ENCODE measurements around the gene CCNJL. TPM values are rescaled to one million over a fixed set of nuclear protein-coding genes. Genes with fewer than 3 reads are reported as not detected.

CCNJL gene
- total RNA-seq, 1 donor from 2014 or later, result 15.7 TPM

GRCh38 chr5:160210606-160211005 is 101.8 kb downstream of the CCNJL start:
- TF ChIP-seq CTCF (IDR thresholded peaks at IDR 0.05; ENCODE audit: insufficient read depth, low read depth, low read length) (no peak), EZH2 (IDR thresholded peaks at IDR 0.05; ENCODE audit: insufficient read depth, low read length) (no peak)
- Histone ChIP-seq H3K79me2 (ENCODE audit: insufficient read depth, low read length) (no peaks in the 10 kb centered on the region), H3K36me3 (ENCODE audit: insufficient read depth, low read length) (no peaks in the 10 kb centered on the region), H4K20me1 (ENCODE audit: insufficient read depth, low read length) (no peaks in the 10 kb centered on the region), H3K9ac (ENCODE audit: low read length) (no peak overlapping the region), H3K4me2 (ENCODE audit: low read length) (no peak overlapping the region), H3K4me1 (ENCODE audit: insufficient read depth, low read length) (no peaks in the 10 kb centered on the region), H2AFZ (ENCODE audit: low read depth, low read length) (no peak overlapping the region), H3K4me3 (ENCODE audit: insufficient read depth, low read depth, low read length) (no peak overlapping the region), H3K27me3 (ENCODE audit: insufficient read depth, low read length) (no peaks in the 10 kb centered on the region), H3K27ac (ENCODE audit: low read depth, low read length) (no peak overlapping the region), H3K9me3 (ENCODE audit: insufficient read depth, low read depth, low read length) (no peaks in the 10 kb centered on the region)
- H3K27me3 Mint-ChIP-seq (ENCODE audit: low read depth, unreplicated experiment), result peaks cover 20% of the 10 kb centered on the region
- no peaks in the 10 kb centered on the region for H3K4me1 Mint-ChIP-seq (ENCODE audit: low read depth, unreplicated experiment)
- H3K4me3 Mint-ChIP-seq (ENCODE audit: unreplicated experiment), result no peak overlapping the region
- H3K9me3 Mint-ChIP-seq (ENCODE audit: unreplicated experiment), result no peaks in the 10 kb centered on the region
- DNase-seq (ENCODE audit: low read depth), result no peak
- FAIRE-seq, result no peak
- no peaks in the 10 kb centered on the region for H3K36me3 Mint-ChIP-seq (ENCODE audit: low read depth, unreplicated experiment)
- no peak overlapping the region for H3K27ac Mint-ChIP-seq (ENCODE audit: unreplicated experiment)

DNA sequence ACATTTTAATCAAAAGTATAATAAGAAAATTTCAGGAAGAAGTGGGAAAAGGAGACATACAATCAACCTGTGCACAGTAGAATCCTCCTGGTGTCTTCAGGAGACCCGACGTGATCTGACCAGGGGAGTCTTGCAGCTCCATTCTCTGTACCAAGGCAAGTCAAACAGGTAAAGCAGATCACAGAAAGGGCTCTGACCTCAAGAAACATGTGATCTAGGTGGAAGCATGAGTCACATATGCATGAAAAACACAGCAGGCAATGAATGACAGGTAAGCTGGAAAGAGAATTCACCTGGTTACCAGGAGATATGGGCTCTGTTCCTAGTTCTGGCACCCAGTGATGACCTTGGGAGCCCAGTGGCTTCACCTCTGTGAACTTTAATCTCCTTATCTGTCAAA is 102.4 kb downstream of the CCNJL start:
- DNase-seq (ENCODE audit: low read depth) (no peak), FAIRE-seq (no peak)
- Histone ChIP-seq H3K36me3 (ENCODE audit: insufficient read depth, low read length) (no peaks in the 10 kb centered on the region), H3K4me2 (ENCODE audit: low read length) (no peak overlapping the region), H2AFZ (ENCODE audit: low read depth, low read length) (no peak overlapping the region), H3K4me3 (ENCODE audit: insufficient read depth, low read depth, low read length) (no peak overlapping the region), H4K20me1 (ENCODE audit: insufficient read depth, low read length) (no peaks in the 10 kb centered on the region), H3K27me3 (ENCODE audit: insufficient read depth, low read length) (no peaks in the 10 kb centered on the region), H3K9me3 (ENCODE audit: insufficient read depth, low read depth, low read length) (no peaks in the 10 kb centered on the region), H3K27ac (ENCODE audit: low read depth, low read length) (no peak overlapping the region), H3K4me1 (ENCODE audit: insufficient read depth, low read length) (no peaks in the 10 kb centered on the region), H3K79me2 (ENCODE audit: insufficient read depth, low read length) (no peaks in the 10 kb centered on the region), H3K9ac (ENCODE audit: low read length) (no peak overlapping the region)
- no peak for TF ChIP-seq CTCF (IDR thresholded peaks at IDR 0.05; ENCODE audit: insufficient read depth, low read depth, low read length)
- TF ChIP-seq EZH2 (IDR thresholded peaks at IDR 0.05; ENCODE audit: insufficient read depth, low read length), result no peak
- no peaks in the 10 kb centered on the region for H3K9me3 Mint-ChIP-seq (ENCODE audit: unreplicated experiment)
- H3K4me1 Mint-ChIP-seq (ENCODE audit: low read depth, unreplicated experiment), result no peaks in the 10 kb centered on the region
- H3K27me3 Mint-ChIP-seq (ENCODE audit: low read depth, unreplicated experiment), result peaks cover 17% of the 10 kb centered on the region
- H3K4me3 Mint-ChIP-seq (ENCODE audit: unreplicated experiment), result no peak overlapping the region
- no peak overlapping the region for H3K27ac Mint-ChIP-seq (ENCODE audit: unreplicated experiment)
- H3K36me3 Mint-ChIP-seq (ENCODE audit: low read depth, unreplicated experiment), result no peaks in the 10 kb centered on the region

GRCh38 chr5:160207061-160207460 is 105.3 kb downstream of the CCNJL start:
- Histone ChIP-seq H3K9me3 (ENCODE audit: insufficient read depth, low read depth, low read length) (no peaks in the 10 kb centered on the region), H4K20me1 (ENCODE audit: insufficient read depth, low read length) (no peaks in the 10 kb centered on the region), H3K79me2 (ENCODE audit: insufficient read depth, low read length) (no peaks in the 10 kb centered on the region), H3K4me3 (ENCODE audit: insufficient read depth, low read depth, low read length) (no peak overlapping the region), H3K27me3 (ENCODE audit: insufficient read depth, low read length) (no peaks in the 10 kb centered on the region), H2AFZ (ENCODE audit: low read depth, low read length) (no peak overlapping the region), H3K27ac (ENCODE audit: low read depth, low read length) (no peak overlapping the region), H3K4me2 (ENCODE audit: low read length) (no peak overlapping the region), H3K9ac (ENCODE audit: low read length) (no peak overlapping the region), H3K36me3 (ENCODE audit: insufficient read depth, low read length) (no peaks in the 10 kb centered on the region), H3K4me1 (ENCODE audit: insufficient read depth, low read length) (no peaks in the 10 kb centered on the region)
- H3K27ac Mint-ChIP-seq (ENCODE audit: unreplicated experiment), result no peak overlapping the region
- DNase-seq (ENCODE audit: low read depth), result no peak
- no peaks in the 10 kb centered on the region for H3K9me3 Mint-ChIP-seq (ENCODE audit: unreplicated experiment)
- H3K36me3 Mint-ChIP-seq (ENCODE audit: low read depth, unreplicated experiment), result no peaks in the 10 kb centered on the region
- TF ChIP-seq EZH2 (IDR thresholded peaks at IDR 0.05; ENCODE audit: insufficient read depth, low read length), result no peak
- no peak for TF ChIP-seq CTCF (IDR thresholded peaks at IDR 0.05; ENCODE audit: insufficient read depth, low read depth, low read length)
- no peak for FAIRE-seq
- H3K4me1 Mint-ChIP-seq (ENCODE audit: low read depth, unreplicated experiment), result no peaks in the 10 kb centered on the region
- peaks cover 9% of the 10 kb centered on the region for H3K27me3 Mint-ChIP-seq (ENCODE audit: low read depth, unreplicated experiment)
- H3K4me3 Mint-ChIP-seq (ENCODE audit: unreplicated experiment), result no peak overlapping the region

Other genes starting within 250 kb of the CCNJL start
- 18.4 and 19.6 TPM in 2 replicates for gene PWWP2A, start 193.1 kb downstream of the CCNJL start, total RNA-seq
- 0.53 TPM in 1 of 2 replicates, not detected in the other for gene FABP6, start 83.1 kb downstream of the CCNJL start, total RNA-seq
- gene C1QTNF2, start 58.1 kb upstream of the CCNJL start, total RNA-seq, result 0.62 and 0.64 TPM in 2 replicates
- 1.7 and 2.1 TPM in 2 replicates for gene FAM200C, start 87.5 kb upstream of the CCNJL start, total RNA-seq
- 46.1 and 48.4 TPM in 2 replicates for gene SLU7, start 106.5 kb upstream of the CCNJL start, total RNA-seq
- 12.7 and 20.4 TPM in 2 replicates for gene PTTG1, start 109.3 kb upstream of the CCNJL start, total RNA-seq